ENCODE results near the gene TALDO1.

TALDO1 gene

GRCh38 chr11:747158-748006 is at the start of gene TALDO1:
TALDO1 (plus strand) TSS chr11:747464; CDS start chr11:747482, 18 bp downstream.
- H3K4me3 ChIP-seq (ENCODE audit: low read depth, low read length), result peak within 1 kb of the TSS; percentile 83

GRCh38 chr11:697811-698311 is 49.4 kb upstream of the TALDO1 start:
- no peak overlapping the region for H3K4me3 ChIP-seq (ENCODE audit: low read depth, low read length)

- no peak overlapping the region for H3K4me3 ChIP-seq (ENCODE audit: low read depth, low read length)
Observed at GRCh38 chr11:698493-699115, 48.7 kb upstream of the TALDO1 start.

- H3K4me3 ChIP-seq (ENCODE audit: low read depth, low read length), result no peak overlapping the region
Observed at GRCh38 chr11:699116-699508, 48.2 kb upstream of the TALDO1 start.

DNA sequence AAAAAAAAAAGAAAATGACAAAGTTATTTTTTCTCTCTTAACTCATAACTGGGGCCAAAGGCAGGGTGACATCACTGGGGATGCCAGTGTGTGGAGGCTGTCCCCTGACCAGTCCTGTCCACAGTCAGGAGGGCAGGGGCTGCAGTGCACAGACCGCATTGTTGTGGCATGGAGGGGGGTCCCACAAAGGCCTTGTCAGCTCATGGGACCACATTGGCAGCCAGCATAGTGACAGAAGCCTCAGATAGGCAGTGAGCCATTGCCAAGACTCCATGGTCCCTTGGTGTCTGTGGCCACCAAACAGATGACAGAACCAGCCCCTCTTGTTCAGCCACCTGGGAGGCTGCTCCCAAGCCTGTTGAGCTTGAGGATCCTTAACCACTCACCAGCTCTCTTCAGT is 47.5 kb upstream of the TALDO1 start:
- H3K4me3 ChIP-seq (ENCODE audit: low read depth, low read length), result no peak overlapping the region

GRCh38 chr11:701741-702461 is 45.4 kb upstream of the TALDO1 start:
- no peak overlapping the region for H3K4me3 ChIP-seq (ENCODE audit: low read depth, low read length)

DNA sequence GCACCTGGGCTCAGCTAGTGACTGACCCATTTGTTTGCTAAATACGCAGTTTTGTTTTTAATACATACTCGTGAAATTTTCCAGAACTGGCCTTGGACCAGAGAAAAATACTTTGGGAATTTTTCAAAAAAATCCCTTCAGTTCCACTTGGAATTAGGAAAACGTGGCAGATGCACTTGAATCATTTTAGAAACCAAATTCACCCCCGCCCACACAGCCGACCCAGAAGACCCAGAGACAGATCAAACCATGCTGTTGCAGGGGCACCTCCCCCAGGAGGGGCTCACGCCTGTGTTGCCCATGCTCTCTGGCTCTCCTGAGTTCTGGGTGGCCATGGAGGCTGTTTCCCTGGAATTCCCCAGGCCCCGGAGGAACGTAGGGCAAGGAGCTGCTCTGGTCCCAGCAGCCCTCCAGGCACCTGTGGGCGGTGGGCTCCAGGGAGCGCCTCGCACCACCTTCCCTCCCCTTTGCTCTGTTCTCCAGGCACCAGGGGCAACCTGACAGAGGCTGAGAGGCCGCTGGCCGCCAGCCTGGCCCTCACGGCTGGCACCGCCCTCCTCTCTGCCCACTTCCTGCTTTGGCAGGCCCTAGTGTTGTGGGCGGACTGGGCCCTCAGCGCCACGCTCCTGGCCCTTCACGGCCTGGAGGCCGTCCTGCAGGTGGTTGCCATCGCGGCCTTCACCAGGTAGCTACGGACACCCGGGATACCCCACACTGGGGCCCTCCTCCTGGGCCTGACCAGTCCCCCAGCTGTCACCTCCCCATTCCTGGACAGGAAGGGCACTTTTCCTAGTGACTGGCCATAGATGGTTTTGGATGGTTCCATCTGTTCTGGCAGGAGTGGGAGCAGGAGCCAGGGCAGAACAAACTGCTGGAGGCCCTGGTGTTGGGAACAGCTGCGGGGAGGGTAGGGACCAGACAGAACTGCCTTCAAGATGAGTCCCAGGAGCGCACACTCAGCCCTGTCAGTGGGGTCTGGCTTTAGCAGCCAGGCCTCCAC is 44.5 kb upstream of the TALDO1 start:
- no peak overlapping the region for H3K4me3 ChIP-seq (ENCODE audit: low read depth, low read length)

DNA sequence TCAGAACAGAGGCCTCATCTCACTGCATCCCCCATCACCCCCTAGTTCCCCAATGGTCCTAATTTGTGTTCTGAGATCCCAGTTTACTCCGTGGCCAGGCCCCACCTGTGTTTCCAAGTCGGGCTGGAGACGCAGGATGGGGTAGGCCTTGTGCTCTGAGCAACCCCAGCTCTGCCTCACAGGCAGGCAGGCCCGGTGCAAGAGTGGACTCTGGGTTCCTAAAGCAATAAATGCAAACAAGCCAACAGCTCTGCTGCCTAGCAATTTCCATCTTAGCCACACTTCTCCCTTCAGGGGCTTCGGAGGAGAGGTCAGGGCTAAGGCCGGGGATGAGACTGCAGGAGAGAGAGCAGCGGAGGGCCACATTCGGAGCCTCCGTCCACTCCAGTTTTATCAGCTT is 43.8 kb upstream of the TALDO1 start:
- no peak overlapping the region for H3K4me3 ChIP-seq (ENCODE audit: low read depth, low read length)

- no peak overlapping the region for H3K4me3 ChIP-seq (ENCODE audit: low read depth, low read length)
Observed at GRCh38 chr11:704228-704674, 43.0 kb upstream of the TALDO1 start.

DNA sequence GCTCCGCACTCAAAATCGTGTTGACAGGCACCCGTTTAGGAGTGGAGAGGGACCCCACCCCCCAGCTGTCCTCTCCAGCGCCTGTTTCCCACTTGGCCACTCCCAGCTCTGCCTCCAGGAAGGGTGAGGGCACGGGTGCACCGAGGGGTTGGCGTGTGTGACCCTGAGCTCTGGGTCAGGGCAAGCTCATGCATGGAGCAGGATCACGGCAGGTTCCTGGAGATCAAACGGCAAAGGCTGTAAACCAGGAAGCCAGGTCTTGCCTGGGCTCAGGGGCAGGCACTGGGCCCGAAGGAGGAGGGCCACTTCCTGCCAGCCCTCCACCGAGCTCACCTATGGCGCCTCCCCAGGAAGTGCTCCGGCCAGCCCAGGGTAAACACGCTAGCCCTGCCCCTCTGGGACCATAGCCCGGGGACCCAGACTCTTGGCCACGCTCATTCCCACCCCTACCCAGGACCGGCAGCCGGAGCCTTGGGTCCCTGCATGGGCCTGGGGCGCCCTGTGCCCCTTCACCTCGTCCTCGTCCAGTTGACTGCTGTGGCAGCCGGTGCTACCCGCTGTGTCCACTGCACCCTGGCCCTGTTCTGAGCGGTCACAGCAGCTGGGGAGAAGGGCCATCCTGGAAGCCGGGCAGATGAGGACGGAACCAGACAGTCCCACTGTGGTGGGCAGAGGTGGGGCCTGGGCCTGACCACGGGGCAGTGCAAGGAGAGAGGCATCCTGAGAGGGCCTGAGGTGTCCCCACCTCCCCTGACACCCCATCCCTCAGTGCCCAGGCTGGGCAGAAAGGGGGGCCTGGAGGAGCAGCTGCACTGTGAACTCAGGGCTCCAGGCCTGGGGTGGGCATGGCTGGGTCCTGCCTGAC is 42.3 kb upstream of the TALDO1 start:
- H3K4me3 ChIP-seq (ENCODE audit: low read depth, low read length), result peak overlapping the region; percentile 24

DNA sequence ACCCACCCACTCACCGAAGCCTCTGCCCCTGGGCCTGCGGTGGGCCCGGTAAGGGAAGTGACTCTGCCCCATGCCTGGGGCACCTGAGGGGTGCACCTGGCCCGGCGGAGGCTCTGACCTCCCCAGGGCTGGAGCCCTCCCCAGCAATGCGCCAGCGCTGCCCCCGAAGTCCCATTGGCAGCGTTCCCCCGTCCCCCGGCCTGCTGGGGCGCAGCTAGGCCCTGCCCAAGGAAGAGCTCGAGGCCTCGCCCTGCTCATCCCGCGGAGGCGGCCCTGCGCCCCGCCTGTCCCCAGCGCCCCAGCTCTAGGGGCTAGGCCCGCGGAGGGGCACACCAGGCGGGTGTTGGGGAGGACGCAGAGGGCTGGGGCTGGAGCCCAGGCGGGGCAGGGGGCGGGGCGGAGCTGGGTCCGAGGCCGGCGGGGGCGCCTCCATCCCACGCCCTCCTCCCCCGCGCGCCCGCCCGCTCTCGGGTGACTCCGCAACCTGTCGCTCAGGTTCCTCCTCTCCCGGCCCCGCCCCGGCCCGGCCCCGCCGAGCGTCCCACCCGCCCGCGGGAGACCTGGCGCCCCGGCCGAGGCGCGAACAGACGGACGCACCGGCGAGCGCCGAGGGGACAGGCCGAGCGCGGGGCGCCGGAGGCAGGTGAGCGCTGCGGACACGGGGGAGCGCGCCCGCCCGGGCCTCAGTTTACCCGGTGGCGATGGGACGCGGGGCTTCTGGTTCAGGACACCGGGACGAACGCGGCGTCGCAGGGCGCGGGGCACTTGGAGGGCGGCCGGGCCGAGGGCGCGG is 41.4 kb upstream of the TALDO1 start, which contains the start of gene EPS8L2:
Gene EPS8L2, plus strand, starts transcription at position 586 of the 793 bp plus-strand sequence. CDS start 3,177 bp downstream, outside the sequence.
- H3K4me3 ChIP-seq (ENCODE audit: low read depth, low read length), result peak within 1 kb of the TSS; percentile 57

GRCh38 chr11:706439-706956 is 40.8 kb upstream of the TALDO1 start:
- peak overlapping the region; percentile 57 for H3K4me3 ChIP-seq (ENCODE audit: low read depth, low read length)

DNA sequence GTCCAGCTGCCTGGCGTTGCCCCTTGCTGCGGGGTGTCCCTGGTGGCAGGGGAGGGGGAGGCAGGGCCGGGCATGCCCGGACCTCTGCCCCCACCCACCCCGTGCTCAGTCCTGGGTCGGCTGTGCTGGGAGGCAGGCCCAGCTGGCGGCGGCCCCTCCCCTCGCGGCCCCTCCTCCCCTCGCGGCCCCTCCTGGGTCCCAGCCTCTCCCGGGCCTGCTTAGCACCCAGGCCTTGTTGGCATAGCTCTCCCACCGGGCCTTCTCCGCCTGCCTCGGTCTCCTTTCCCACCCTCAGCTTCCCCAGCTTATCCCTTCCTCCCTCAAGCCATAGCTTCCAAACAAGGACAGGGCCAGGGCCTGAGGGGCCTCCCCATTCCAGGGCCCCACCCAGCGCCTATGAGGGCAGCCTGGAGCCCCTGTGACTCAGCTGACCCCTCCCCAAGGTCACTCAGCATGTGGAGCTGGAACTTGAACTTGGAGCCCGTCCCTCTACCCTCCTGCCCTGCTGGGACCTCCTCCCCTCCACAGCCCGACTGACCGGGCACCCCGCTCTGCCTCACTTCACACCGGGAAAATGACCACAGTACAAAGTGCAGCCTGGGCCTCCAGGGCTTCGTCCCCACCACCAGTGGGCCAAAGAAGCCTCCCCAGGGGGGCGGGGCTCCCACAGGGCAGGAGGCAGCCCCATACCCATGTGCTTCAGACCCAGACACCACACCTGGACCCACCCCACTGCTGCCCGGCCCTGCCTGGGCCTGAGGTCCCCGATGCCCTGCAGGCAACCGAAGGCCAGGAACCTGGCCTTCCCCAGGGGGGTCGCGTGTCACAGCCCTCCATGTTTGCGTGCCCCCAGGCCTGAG is 40.1 kb upstream of the TALDO1 start:
- H3K4me3 ChIP-seq (ENCODE audit: low read depth, low read length), result peak overlapping the region; percentile 57

- no peak overlapping the region for H3K4me3 ChIP-seq (ENCODE audit: low read depth, low read length)
Observed at GRCh38 chr11:707817-708420, 39.3 kb upstream of the TALDO1 start.

DNA sequence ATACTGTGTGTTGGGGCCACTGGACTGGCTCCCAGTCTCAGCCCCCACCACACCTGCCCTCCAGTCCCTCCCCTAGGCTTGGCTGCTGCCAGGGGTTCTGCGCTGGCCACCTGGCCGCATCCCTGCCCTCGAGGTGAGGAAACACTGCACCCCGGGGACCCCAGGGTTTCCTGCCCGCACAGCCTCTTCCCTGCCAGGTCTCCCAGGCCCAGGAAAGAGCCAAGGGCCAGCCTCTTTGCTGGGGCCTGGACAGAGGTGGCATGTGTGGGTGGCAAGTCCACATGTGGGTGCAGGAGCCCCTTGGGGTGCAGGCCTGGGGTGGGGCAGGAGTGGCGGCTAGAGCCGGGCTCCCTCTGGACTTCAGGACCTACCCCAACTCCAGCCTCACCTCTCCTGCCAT is 38.8 kb upstream of the TALDO1 start:
- H3K4me3 ChIP-seq (ENCODE audit: low read depth, low read length), result no peak overlapping the region

DNA sequence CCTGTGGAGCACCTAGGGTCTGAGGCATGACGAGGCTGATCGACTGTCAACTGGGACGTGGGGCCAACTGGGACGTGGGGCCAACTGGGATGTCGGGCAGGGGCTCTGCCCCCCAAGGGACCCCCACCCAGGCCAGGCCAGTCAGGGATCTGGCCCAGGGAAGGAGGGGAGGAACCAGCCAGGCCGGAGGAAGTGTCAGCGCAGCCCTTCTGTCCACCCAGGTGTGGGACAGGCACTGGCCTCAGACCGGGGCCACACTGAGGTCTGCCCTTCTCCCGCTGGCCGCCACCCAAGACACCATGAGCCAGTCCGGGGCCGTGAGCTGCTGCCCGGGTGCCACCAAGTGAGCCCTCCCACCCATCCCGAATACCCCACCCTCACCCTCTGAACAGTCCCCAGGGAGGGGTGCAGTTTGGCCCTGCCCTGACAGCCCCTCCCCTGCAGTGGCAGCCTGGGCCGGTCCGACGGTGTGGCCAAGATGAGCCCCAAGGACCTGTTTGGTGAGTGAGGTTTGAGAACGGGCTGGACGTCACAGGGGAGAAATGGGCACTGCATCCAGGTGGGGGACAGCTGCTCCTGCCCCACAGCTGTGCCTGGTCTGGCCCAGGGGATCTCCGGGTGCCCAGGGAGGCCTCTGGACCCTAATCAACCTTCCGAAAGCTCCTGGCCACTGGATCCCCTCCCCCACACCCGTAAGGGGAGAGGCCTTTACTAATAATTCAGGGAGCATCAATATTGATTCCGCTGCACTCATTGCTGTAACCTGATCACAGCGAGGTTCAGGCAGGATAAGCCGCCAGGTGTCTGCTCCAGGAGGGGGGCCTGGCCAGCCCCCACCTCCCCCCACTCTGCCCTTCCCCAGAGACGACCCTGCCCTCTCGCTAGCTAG is 37.9 kb upstream of the TALDO1 start:
- H3K4me3 ChIP-seq (ENCODE audit: low read depth, low read length), result no peak overlapping the region
